ENCODE measurements around the gene EBF4. TPM values are rescaled to one million over a fixed set of nuclear protein-coding genes. Genes with fewer than 3 reads are reported as not detected.

Gene EBF4
- total and polyA plus RNA-seq, 2 of the 8 experiments (the other 6 are each of a cell fraction or from before 2014, with no cell fraction given): 1.2 to 2.9 TPM

DNA sequence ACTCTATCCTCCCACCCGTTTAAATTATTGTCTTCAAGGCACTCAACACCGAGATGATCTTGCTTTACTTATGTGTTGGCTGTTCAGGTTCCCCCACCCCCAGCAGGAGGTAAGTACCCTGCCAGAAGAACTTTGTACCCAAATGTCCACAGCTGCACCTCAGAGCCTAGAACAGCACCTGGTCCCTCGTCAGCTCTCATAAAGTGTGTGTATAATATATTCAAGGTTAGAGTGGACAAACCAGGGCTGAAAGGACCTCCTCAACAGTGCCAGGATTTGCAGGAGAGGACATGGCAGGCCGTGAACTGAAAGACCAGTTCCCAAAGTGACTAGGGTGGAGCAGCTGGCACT is 113.7 kb downstream of the EBF4 start:
- Histone ChIP-seq H3K14ac (ENCODE audit: insufficient read length) (no peak overlapping the region), H3K4me3 (ENCODE audit: extremely low read depth in 1 of 4, insufficient read depth in 2 of 4, low read depth in 3 of 4, low read length in 4 of 4) (no peak overlapping the region), H3K18ac (ENCODE audit: extremely low read depth, low read length) (no peak overlapping the region), H2AK5ac (ENCODE audit: low read depth, low read length) (no peak overlapping the region), H3K23me2 (ENCODE audit: low read depth, low read length) (peaks cover 7% of the 10 kb centered on the region; the same call in 1 of the 2 replicates), H2AFZ (ENCODE audit: low read length) (no peak overlapping the region), H3K4me1 (replicated peaks in 1 of 4; ENCODE audit: control insufficient read depth in 3 of 4, insufficient read depth in 4 of 4, low read length in 3 of 4) (peaks cover 0 to 13% (median 10%) of the 10 kb centered on the region in 4 experiments; a peak in 6 of 7 replicates), H4K91ac (replicated peaks; ENCODE audit: insufficient read length, low read length) (no peak overlapping the region), H3K79me2 (ENCODE audit: control insufficient read depth in 1 of 2, insufficient read depth in 2 of 2, low read length in 2 of 2) (no peaks in the 10 kb centered on the region), H2BK5ac (ENCODE audit: low read depth, low read length) (no peak overlapping the region), H4K5ac (ENCODE audit: insufficient read length, low read depth, low read length) (no peak overlapping the region), H2BK120ac (replicated peaks; ENCODE audit: low read depth, low read length) (no peak overlapping the region), H3K4me2 (ENCODE audit: insufficient read depth in 1 of 2, low read depth in 2 of 2, low read length in 2 of 2) (peak overlapping the region in 1 of 2 experiments; percentile 79; a peak in 1 of 4 replicates), H3K27me3 (replicated peaks in 1 of 4; ENCODE audit: control insufficient read depth in 3 of 4, extremely low read depth in 1 of 4, insufficient read depth in 3 of 4, low read length in 3 of 4) (peaks cover 41 to 66% (median 60%) of the 10 kb centered on the region in 4 experiments), H3K56ac (replicated peaks; ENCODE audit: insufficient read length, low read depth, low read length) (no peak overlapping the region), H3K4ac (replicated peaks; ENCODE audit: insufficient read length, low read depth, low read length) (no peak overlapping the region), H2BK12ac (ENCODE audit: low read depth, low read length) (no peak overlapping the region), H3K36me3 (ENCODE audit: control insufficient read depth in 2 of 4, insufficient read depth in 4 of 4, low read length in 3 of 4) (no peaks in the 10 kb centered on the region), H2BK15ac (ENCODE audit: low read length) (no peak overlapping the region), H3K23ac (ENCODE audit: insufficient read length) (no peak overlapping the region), H3K9me3 (ENCODE audit: insufficient read depth in 2 of 2, low read depth in 1 of 2, low read length in 1 of 2) (no peaks in the 10 kb centered on the region), H4K20me1 (replicated peaks in 1 of 2; ENCODE audit: control insufficient read depth in 1 of 2, insufficient read depth in 2 of 2, low read length in 2 of 2) (peaks cover 0 to 2% of the 10 kb centered on the region in 2 experiments), H3K27ac (ENCODE audit: low read depth, low read length) (no peak overlapping the region), H3K79me1 (ENCODE audit: low read depth, low read length) (no peaks in the 10 kb centered on the region), H4K8ac (ENCODE audit: extremely low read depth, insufficient read depth, low read length) (no peak overlapping the region), H2BK20ac (ENCODE audit: low read length) (no peak overlapping the region), H3K9ac (replicated peaks in 1 of 4; ENCODE audit: extremely low read depth in 1 of 4, low read depth in 3 of 4, low read length in 3 of 4) (no peak overlapping the region)
- CTCF ChIA-PET (ENCODE audit: partially characterized antibody): interaction anchor here (2.0 kb wide), 1 partner anchor 49 kb away, joined by 8 read pairs; no protein-coding TSS in a partner anchor
- DNase-seq (ENCODE audit: low read depth in 1 of 2, low spot score in 2 of 2) (no peak), FAIRE-seq (no peak)
- WGBS, 2 experiments (ENCODE audit: extremely low coverage in 1 of 2, insufficient coverage in 1 of 2, insufficient read length in 1 of 2, insufficient replicate concordance in 2 of 2, low coverage in 1 of 2, low lambda C conversion rate in 2 of 2, missing lambda C conversion rate in 1 of 2): 79% methylated on average over 4 of the region's 4 CpGs; no CpG with 5 or more reads in 1 of the 2 experiments
- POLR2A ChIA-PET (ENCODE audit: partially characterized antibody): interaction anchor here (1.4 kb wide), 1 partner anchor 51 kb away, joined by 4 read pairs; no protein-coding TSS in a partner anchor
- TF ChIP-seq SAP30 (IDR thresholded peaks at IDR 0.05; ENCODE audit: insufficient read depth, insufficient replicate concordance, low read length) (no peak), CHD1 (IDR thresholded peaks at IDR 0.05; ENCODE audit: low read depth, low read length) (no peak), JUND (IDR thresholded peaks at IDR 0.05; ENCODE audit: low read length) (no peak), YY1 (IDR thresholded peaks at IDR 0.05; ENCODE audit: low read depth, low read length) (no peak), FOSL1 (IDR thresholded peaks at IDR 0.05; ENCODE audit: insufficient read depth, low read depth, low read length) (no peak), KDM5A (IDR thresholded peaks at IDR 0.05; ENCODE audit: low read length) (no peak), CEBPB (IDR thresholded peaks at IDR 0.05; ENCODE audit: low read depth, low read length) (no peak), E2F6 (IDR thresholded peaks at IDR 0.05) (no peak), SP1 (IDR thresholded peaks at IDR 0.05; ENCODE audit: low read depth, low read length) (no peak), TAF7 (optimal IDR thresholded peaks at IDR 0.05; ENCODE audit: borderline replicate concordance, low read depth, low read length) (no peak), SIX5 (IDR thresholded peaks at IDR 0.05; ENCODE audit: low read depth, low read length) (no peak)
- TF ChIP-seq, protein P1, sequence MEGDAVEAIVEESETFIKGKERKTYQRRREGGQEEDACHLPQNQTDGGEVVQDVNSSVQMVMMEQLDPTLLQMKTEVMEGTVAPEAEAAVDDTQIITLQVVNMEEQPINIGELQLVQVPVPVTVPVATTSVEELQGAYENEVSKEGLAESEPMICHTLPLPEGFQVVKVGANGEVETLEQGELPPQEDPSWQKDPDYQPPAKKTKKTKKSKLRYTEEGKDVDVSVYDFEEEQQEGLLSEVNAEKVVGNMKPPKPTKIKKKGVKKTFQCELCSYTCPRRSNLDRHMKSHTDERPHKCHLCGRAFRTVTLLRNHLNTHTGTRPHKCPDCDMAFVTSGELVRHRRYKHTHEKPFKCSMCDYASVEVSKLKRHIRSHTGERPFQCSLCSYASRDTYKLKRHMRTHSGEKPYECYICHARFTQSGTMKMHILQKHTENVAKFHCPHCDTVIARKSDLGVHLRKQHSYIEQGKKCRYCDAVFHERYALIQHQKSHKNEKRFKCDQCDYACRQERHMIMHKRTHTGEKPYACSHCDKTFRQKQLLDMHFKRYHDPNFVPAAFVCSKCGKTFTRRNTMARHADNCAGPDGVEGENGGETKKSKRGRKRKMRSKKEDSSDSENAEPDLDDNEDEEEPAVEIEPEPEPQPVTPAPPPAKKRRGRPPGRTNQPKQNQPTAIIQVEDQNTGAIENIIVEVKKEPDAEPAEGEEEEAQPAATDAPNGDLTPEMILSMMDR (IDR thresholded peaks at IDR 0.05; ENCODE audit: control extremely low read depth in 1 of 3, insufficient read depth in 1 of 3, low read depth in 1 of 3, low read length in 3 of 3): no peak

All from H1 (cell line).